Measurements from ENCODE around the gene CDH20. TPM values are rescaled to one million over a fixed set of nuclear protein-coding genes. Genes with fewer than 3 reads are reported as not detected.

Gene CDH20
- polyA plus RNA-seq, 3 donors, result not detected

DNA sequence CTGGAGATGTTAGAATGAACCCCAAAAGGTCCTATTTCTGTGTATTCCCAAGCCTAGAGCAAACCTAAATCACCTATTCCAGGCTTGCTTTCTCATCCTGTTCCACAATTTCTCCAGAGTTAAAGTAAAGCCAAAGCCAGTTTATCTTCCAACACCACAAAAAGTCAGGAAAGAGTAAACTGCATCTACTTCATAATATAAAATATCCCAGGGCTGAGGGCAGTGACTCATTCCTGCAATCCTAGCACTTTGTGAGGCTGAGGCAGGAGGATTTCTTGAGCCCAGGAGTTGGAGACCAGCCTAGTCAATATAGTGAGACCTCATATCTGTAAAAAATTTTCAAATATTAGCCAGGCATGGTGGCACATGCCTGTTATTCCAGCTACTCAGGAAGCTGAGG, 241.4 kb downstream of the CDH20 start:
- peaks cover 6% of the 10 kb centered on the region for H3K4me1 Mint-ChIP-seq
- no peak for DNase-seq
- Histone ChIP-seq H3K4me3 (replicated peaks in 1 of 3; ENCODE audit: low read depth in 2 of 3, low read length in 3 of 3) (no peak overlapping the region), H2AFZ (ENCODE audit: insufficient read depth, low read depth, low read length, poor library complexity, severe bottlenecking) (no peak overlapping the region), H3K4me2 (replicated peaks; ENCODE audit: extremely low read depth, low read length, poor library complexity, severe bottlenecking) (no peak overlapping the region), H4K20me1 (ENCODE audit: insufficient read depth, low read length) (no peaks in the 10 kb centered on the region), H3K4me1 (ENCODE audit: control insufficient read depth in 1 of 2, insufficient read depth in 2 of 2, low read length in 2 of 2) (peaks cover 0 to 1% of the 10 kb centered on the region in 2 donors), H3K36me3 (replicated peaks in 1 of 2; ENCODE audit: control insufficient read depth in 1 of 2, insufficient read depth in 2 of 2, low read length in 2 of 2) (no peaks in the 10 kb centered on the region), H3K27ac (ENCODE audit: low read depth in 1 of 2, low read length in 2 of 2) (no peak overlapping the region), H3K9ac (ENCODE audit: insufficient read depth, low read length, poor library complexity, severe bottlenecking) (no peak overlapping the region), H3K79me2 (ENCODE audit: insufficient read depth, low read length) (no peaks in the 10 kb centered on the region), H3K27me3 (ENCODE audit: control insufficient read depth in 2 of 2, insufficient read depth in 2 of 2, low read length in 2 of 2) (peaks cover 0 to 4% of the 10 kb centered on the region in 2 donors), H3K9me3 (replicated peaks in 1 of 2; ENCODE audit: control insufficient read depth in 1 of 2, insufficient read depth in 1 of 2, low read length in 2 of 2) (no peaks in the 10 kb centered on the region)
- TF ChIP-seq, protein P1, sequence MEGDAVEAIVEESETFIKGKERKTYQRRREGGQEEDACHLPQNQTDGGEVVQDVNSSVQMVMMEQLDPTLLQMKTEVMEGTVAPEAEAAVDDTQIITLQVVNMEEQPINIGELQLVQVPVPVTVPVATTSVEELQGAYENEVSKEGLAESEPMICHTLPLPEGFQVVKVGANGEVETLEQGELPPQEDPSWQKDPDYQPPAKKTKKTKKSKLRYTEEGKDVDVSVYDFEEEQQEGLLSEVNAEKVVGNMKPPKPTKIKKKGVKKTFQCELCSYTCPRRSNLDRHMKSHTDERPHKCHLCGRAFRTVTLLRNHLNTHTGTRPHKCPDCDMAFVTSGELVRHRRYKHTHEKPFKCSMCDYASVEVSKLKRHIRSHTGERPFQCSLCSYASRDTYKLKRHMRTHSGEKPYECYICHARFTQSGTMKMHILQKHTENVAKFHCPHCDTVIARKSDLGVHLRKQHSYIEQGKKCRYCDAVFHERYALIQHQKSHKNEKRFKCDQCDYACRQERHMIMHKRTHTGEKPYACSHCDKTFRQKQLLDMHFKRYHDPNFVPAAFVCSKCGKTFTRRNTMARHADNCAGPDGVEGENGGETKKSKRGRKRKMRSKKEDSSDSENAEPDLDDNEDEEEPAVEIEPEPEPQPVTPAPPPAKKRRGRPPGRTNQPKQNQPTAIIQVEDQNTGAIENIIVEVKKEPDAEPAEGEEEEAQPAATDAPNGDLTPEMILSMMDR (IDR thresholded peaks at IDR 0.05), result no peak
- intact Hi-C loops (cut with micrococcal nuclease), result no loop called here
- H3K4me3 Mint-ChIP-seq, result no peak overlapping the region
- peaks cover 0 to 15% (median 3%) of the 10 kb centered on the region in 7 donors for H3K9me3 Mint-ChIP-seq
- H3K27ac Mint-ChIP-seq, result no peak overlapping the region
- peaks cover 3 to 10% (median 9%) of the 10 kb centered on the region in 3 donors for H3K27me3 Mint-ChIP-seq (ENCODE audit: low read depth in 3 of 3)
- no peaks in the 10 kb centered on the region for H3K36me3 Mint-ChIP-seq

DNA sequence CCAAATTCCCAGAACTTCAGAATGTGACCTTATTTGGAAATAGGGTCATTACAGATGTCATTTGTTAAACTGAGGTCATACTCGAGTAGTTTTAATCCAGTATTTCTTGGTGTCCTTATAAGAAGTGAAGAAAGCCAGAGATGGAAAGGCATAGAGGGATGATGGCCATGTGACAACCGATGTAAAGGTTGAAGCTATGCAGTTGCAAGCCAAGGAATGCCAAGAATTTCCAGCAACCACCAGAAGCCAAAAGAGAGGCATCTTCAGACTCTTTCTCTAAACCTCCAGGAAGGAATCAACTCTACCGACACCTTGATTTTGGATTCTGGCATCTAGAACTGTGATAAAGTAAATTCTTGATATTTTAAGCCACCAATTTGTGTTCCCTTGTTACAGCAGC, 242.2 kb downstream of the CDH20 start:
- no peaks in the 10 kb centered on the region for H4K20me1 ChIP-seq (ENCODE audit: insufficient read depth, low read length)
- no peak overlapping the region for H3K27ac ChIP-seq (ENCODE audit: low read depth in 1 of 2, low read length in 2 of 2)
- no peak for DNase-seq
- TF ChIP-seq, protein P1 (IDR thresholded peaks at IDR 0.05), result no peak
- Mint-ChIP-seq H3K36me3 (no peaks in the 10 kb centered on the region), H3K27ac (peak overlapping the region in 1 of 7 donors; percentile 34), H3K27me3 (ENCODE audit: low read depth in 3 of 3) (peaks cover 5 to 12% (median 11%) of the 10 kb centered on the region in 3 donors), H3K9me3 (peaks cover 0 to 10% (median 2%) of the 10 kb centered on the region in 7 donors), H3K4me1 (peaks cover 9% of the 10 kb centered on the region), H3K4me3 (no peak overlapping the region)
- peaks cover 0 to 4% of the 10 kb centered on the region in 2 donors for H3K27me3 ChIP-seq (ENCODE audit: control insufficient read depth in 2 of 2, insufficient read depth in 2 of 2, low read length in 2 of 2)
- H3K79me2 ChIP-seq (ENCODE audit: insufficient read depth, low read length), result no peaks in the 10 kb centered on the region
- no peak overlapping the region for H3K4me2 ChIP-seq (replicated peaks; ENCODE audit: extremely low read depth, low read length, poor library complexity, severe bottlenecking)
- H2AFZ ChIP-seq (ENCODE audit: insufficient read depth, low read depth, low read length, poor library complexity, severe bottlenecking), result no peak overlapping the region
- H3K9me3 ChIP-seq (replicated peaks in 1 of 2; ENCODE audit: control insufficient read depth in 1 of 2, insufficient read depth in 1 of 2, low read length in 2 of 2), result no peaks in the 10 kb centered on the region
- H3K36me3 ChIP-seq (replicated peaks in 1 of 2; ENCODE audit: control insufficient read depth in 1 of 2, insufficient read depth in 2 of 2, low read length in 2 of 2), result no peaks in the 10 kb centered on the region
- no peak overlapping the region for H3K9ac ChIP-seq (ENCODE audit: insufficient read depth, low read length, poor library complexity, severe bottlenecking)
- no CpG with 5 or more reads among the region's 3 CpGs for WGBS (ENCODE audit: insufficient coverage)
- intact Hi-C loops (cut with micrococcal nuclease), result no loop called here
- peaks cover 0 to 4% of the 10 kb centered on the region in 2 donors for H3K4me1 ChIP-seq (ENCODE audit: control insufficient read depth in 1 of 2, insufficient read depth in 2 of 2, low read length in 2 of 2)
- no peak overlapping the region for H3K4me3 ChIP-seq (replicated peaks in 1 of 3; ENCODE audit: low read depth in 2 of 3, low read length in 3 of 3)
